Hepatocyte (in vitro differentiated cells): ENCODE measurements around the gene ECE1.
"Not testable (repeated sequence)": the region's sequence is repeated elsewhere in the genome, so short reads cannot be mapped to it uniquely, and the experiment has no call there.

Experiments used
- EZH2 ChIP-seq: fragments of 200-600 bp; sonication (generic); IDR thresholded peaks from 2 replicates; pipeline ENCODE4 v1.6.1; 2016; ENCODE audit warnings: antibody characterized with exemption, mild to moderate bottlenecking, borderline replicate concordance
- EZH2phosphoT487 ChIP-seq: fragments of 200-600 bp; sonication (generic); IDR thresholded peaks from one replicate; pipeline ENCODE4 v1.6.1; 2018; ENCODE audit warnings: antibody characterized with exemption, mild to moderate bottlenecking, low read depth, moderate library complexity; ENCODE audit not compliant: unreplicated experiment, severe bottlenecking
- TF ChIP-seq, protein P1 (sequence below): fragments of 200-600 bp; sonication (generic); IDR thresholded peaks from 2 replicates; pipeline ENCODE4 v1.5.1; 2016; ENCODE audit warnings: antibody characterized with exemption, mild to moderate bottlenecking; ENCODE audit not compliant: poor library complexity

GRCh38 chr1:21190771-21191170 is 99.5 kb downstream of the ECE1 start:
- TF ChIP-seq, protein P1, sequence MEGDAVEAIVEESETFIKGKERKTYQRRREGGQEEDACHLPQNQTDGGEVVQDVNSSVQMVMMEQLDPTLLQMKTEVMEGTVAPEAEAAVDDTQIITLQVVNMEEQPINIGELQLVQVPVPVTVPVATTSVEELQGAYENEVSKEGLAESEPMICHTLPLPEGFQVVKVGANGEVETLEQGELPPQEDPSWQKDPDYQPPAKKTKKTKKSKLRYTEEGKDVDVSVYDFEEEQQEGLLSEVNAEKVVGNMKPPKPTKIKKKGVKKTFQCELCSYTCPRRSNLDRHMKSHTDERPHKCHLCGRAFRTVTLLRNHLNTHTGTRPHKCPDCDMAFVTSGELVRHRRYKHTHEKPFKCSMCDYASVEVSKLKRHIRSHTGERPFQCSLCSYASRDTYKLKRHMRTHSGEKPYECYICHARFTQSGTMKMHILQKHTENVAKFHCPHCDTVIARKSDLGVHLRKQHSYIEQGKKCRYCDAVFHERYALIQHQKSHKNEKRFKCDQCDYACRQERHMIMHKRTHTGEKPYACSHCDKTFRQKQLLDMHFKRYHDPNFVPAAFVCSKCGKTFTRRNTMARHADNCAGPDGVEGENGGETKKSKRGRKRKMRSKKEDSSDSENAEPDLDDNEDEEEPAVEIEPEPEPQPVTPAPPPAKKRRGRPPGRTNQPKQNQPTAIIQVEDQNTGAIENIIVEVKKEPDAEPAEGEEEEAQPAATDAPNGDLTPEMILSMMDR: not testable (repeated sequence)
- TF ChIP-seq EZH2, EZH2phosphoT487: not testable (repeated sequence)
